ENCODE results near the gene TAC3.

DNA sequence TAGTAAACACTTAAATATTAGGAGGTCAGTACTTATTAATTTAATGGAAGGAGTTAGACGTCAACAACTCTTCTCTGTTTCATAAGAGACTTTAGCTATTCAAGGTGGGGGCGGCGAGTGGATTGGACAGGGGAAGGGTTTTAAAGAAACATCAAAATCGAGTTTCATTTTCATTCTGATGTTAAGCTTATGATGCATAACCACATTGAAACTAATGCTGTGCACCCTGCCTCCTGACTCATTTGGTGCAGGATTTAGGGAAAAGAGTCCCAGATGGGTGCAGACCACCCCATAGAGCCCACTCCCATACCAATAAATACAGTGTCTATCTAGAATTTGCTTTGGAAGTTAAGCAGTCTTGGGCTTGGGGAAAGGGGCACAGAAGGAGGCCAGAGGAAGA, 17.3 kb downstream of the TAC3 start:
- TF ChIP-seq CTCF (IDR thresholded peaks at IDR 0.05) (no peak), POLR2A (IDR thresholded peaks at IDR 0.05) (no peak)

Measured in right lobe of liver (tissue), 4 donors.